ENCODE measurements around the gene AMPH.
"Not testable (repeated sequence)": the region's sequence is repeated elsewhere in the genome, so short reads cannot be mapped to it uniquely, and the experiment has no call there.

- not testable (repeated sequence) for TF ChIP-seq POLR2A, CTCF, EP300 (IDR thresholded peaks at IDR 0.05)
Observed at GRCh38 chr7:38349126-38349795, 281.9 kb downstream of the AMPH start.

Data from tibial nerve (tissue), 4 donors.